NCI-H226 (cell line): ENCODE measurements around the gene C16orf89.

Experiments used
- DNase-seq: peaks from one replicate; pipeline ENCODE4 v3.0.0-alpha.2; 2015

Gene C16orf89

GRCh38 chr16:5002699-5003143, 63.0 kb downstream of the C16orf89 start:
- DNase-seq: no peak

GRCh38 chr16:5001986-5002385, 63.8 kb downstream of the C16orf89 start:
- no peak for DNase-seq

- DNase-seq: no peak
These were observed 64.2 kb downstream of the C16orf89 start for GRCh38 chr16:5001571-5001970.

- no peak for DNase-seq
These were observed 65.2 kb downstream of the C16orf89 start for GRCh38 chr16:5000573-5001001.

- DNase-seq: no peak
These were observed 70.9 kb downstream of the C16orf89 start for GRCh38 chr16:4994719-4995434.
